ENCODE data around the gene PBOV1. TPM values are rescaled to one million over a fixed set of nuclear protein-coding genes. Genes with fewer than 3 reads are reported as not detected.
"Not testable (repeated sequence)": the region's sequence is repeated elsewhere in the genome, so short reads cannot be mapped to it uniquely, and the experiment has no call there.

PBOV1 gene
- total RNA-seq, 2 donors from 2014 or later: not detected

DNA sequence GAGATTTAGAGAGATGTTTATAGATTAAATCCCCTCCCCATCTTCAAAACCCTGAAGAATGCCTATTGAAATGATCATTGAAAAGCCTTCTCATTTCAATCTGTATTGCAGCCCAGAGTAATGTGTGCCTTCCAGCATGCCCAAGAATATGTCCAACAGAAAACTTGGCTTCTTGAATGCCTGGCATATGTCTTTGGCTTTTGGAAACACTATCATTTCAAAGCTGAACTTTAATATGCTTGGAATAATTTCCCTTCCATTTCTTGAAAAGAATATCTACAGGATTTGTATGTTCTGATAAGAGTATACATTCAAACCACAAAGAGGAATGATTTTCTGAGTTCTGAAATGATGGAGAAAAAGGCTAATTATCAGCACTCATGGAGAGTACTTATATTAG, 11.9 kb upstream of the PBOV1 start:
- H3K4me3 Mint-ChIP-seq: no peak overlapping the region
- no peaks in the 10 kb centered on the region for H3K9me3 Mint-ChIP-seq
- H3K36me3 Mint-ChIP-seq (ENCODE audit: low read depth): no peaks in the 10 kb centered on the region
- no peak overlapping the region for H3K27ac Mint-ChIP-seq
- peaks cover 28% of the 10 kb centered on the region for H3K27me3 Mint-ChIP-seq
- H3K4me1 Mint-ChIP-seq: no peaks in the 10 kb centered on the region
- ATAC-seq (replicated peaks): no peak

DNA sequence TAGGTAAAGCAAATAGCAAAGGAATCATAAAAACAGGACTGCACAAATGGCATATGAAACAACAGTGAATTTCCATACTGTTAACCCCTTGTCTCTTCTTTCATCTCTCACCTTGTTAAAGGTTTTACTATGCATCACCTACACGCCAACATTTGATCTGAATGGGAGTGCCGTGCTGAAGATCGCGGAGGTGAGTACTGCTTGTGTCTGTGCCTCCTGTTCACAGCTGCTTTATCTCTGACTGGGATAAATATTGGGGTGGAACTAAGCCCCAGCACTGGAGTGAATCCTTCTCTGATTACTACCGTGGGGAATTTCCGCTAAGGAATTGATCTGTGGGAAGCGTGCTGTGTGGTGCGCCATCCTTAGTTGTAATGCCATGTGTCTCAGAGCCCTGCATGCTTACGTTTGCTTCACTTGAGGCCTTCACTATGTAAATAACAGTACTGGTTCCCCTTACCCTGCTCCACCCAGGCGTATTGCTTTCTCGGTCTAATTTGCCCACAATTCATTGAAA, 11.4 kb upstream of the PBOV1 start:
- ATAC-seq (replicated peaks): no peak
- peaks cover 26% of the 10 kb centered on the region for H3K27me3 Mint-ChIP-seq
- H3K4me1 Mint-ChIP-seq: no peaks in the 10 kb centered on the region
- H3K27ac Mint-ChIP-seq: no peak overlapping the region
- H3K9me3 Mint-ChIP-seq: no peaks in the 10 kb centered on the region
- H3K4me3 Mint-ChIP-seq: no peak overlapping the region
- H3K36me3 Mint-ChIP-seq (ENCODE audit: low read depth): no peaks in the 10 kb centered on the region

- H3K36me3 Mint-ChIP-seq (ENCODE audit: low read depth): no peaks in the 10 kb centered on the region
- ATAC-seq (replicated peaks): no peak
- H3K27ac Mint-ChIP-seq: no peak overlapping the region
- H3K4me1 Mint-ChIP-seq: no peaks in the 10 kb centered on the region
- H3K4me3 Mint-ChIP-seq: no peak overlapping the region
- no peaks in the 10 kb centered on the region for H3K9me3 Mint-ChIP-seq
- peaks cover 23% of the 10 kb centered on the region for H3K27me3 Mint-ChIP-seq
Observed at GRCh38 chr6:138229072-138229471, 10.8 kb upstream of the PBOV1 start.

DNA sequence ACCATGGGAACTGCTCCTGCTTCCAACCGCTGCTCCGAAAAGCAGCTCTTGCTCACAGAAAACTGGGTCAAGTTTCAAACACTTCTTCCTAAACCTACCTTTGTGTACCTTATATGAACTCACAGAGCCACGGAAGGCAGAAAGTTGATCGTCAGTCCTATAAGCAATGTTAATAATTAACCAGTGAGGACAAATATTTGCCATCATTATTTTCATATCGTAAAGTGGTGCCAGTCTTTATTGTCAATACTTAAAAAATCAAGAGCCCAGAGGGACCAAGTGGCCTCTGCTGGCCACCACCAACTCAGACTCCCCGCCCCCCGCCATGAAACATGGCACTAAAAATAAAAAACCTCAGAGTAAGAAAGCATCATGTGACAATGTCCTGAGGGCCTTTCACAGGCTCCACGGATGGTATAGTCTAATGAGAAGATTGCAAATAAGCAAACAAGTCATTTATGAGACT, 9.1 kb upstream of the PBOV1 start:
- no peak for ATAC-seq (replicated peaks)
- no peaks in the 10 kb centered on the region for H3K9me3 Mint-ChIP-seq
- H3K4me1 Mint-ChIP-seq: no peaks in the 10 kb centered on the region
- no peak overlapping the region for H3K27ac Mint-ChIP-seq
- H3K36me3 Mint-ChIP-seq (ENCODE audit: low read depth): no peaks in the 10 kb centered on the region
- H3K4me3 Mint-ChIP-seq: no peak overlapping the region
- H3K27me3 Mint-ChIP-seq: peaks cover 15% of the 10 kb centered on the region

DNA sequence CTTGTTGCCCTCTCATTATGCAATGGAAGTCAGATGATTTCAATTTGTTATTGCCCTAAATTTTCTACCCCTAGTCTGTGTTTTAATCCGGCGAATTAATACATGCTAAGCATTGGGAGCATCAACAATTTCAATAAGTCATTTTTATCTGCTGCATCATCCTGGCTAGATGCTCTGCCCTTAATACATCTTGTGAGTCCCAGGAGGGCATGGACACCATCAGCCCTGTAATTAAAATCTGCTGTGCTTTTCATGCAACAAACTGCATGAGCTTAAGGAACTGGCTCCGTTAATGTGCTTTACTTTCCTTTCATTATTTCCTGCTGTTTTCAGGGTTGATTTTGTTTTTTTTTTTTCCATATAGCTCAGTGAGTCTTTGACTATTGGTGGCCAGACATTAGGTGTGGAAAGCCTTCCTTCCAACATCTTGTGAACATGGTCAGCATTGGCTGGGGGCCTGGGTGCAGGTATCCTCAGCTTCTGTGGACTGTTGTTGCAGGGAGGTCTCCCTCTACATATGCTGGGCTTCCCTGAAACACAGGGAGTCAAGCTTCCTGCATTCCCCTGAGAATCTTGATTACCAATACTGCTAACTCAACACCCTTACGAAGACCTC, 8.5 kb upstream of the PBOV1 start:
- no peak for ATAC-seq (replicated peaks)
- Mint-ChIP-seq H3K9me3 (no peaks in the 10 kb centered on the region), H3K27ac (no peak overlapping the region), H3K36me3 (ENCODE audit: low read depth) (no peaks in the 10 kb centered on the region), H3K27me3 (peaks cover 15% of the 10 kb centered on the region), H3K4me3 (no peak overlapping the region), H3K4me1 (no peaks in the 10 kb centered on the region)

DNA sequence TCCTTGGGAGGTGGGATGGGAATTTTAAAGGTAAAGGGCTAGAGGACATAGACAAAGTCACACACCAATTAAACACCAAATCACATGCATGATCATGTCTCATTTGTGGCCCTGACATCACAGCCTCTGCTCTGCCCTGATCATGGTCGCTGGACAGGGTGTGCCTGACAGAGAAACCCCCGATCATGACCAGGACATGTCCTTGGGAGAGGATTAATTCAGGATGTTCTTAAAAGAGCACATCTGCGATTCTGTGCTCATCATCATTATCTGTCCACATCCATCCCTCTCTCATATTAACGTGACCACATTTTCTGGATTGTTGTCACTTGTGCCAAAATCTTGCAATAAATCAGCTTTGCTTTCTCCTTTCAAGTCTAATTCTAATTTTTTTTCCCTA, 7.7 kb upstream of the PBOV1 start:
- Mint-ChIP-seq H3K9me3 (no peaks in the 10 kb centered on the region), H3K36me3 (ENCODE audit: low read depth) (no peaks in the 10 kb centered on the region), H3K27me3 (peaks cover 14% of the 10 kb centered on the region), H3K27ac (no peak overlapping the region), H3K4me1 (no peaks in the 10 kb centered on the region), H3K4me3 (no peak overlapping the region)
- no peak for ATAC-seq (replicated peaks)

GRCh38 chr6:138222901-138223546, 4.7 kb upstream of the PBOV1 start:
- H3K4me3 Mint-ChIP-seq: no peak overlapping the region
- no peak overlapping the region for H3K27ac Mint-ChIP-seq
- H3K27me3 Mint-ChIP-seq: peaks cover 16% of the 10 kb centered on the region
- no peaks in the 10 kb centered on the region for H3K36me3 Mint-ChIP-seq (ENCODE audit: low read depth)
- no peak for ATAC-seq (replicated peaks)
- H3K9me3 Mint-ChIP-seq: no peaks in the 10 kb centered on the region
- H3K4me1 Mint-ChIP-seq: no peaks in the 10 kb centered on the region

DNA sequence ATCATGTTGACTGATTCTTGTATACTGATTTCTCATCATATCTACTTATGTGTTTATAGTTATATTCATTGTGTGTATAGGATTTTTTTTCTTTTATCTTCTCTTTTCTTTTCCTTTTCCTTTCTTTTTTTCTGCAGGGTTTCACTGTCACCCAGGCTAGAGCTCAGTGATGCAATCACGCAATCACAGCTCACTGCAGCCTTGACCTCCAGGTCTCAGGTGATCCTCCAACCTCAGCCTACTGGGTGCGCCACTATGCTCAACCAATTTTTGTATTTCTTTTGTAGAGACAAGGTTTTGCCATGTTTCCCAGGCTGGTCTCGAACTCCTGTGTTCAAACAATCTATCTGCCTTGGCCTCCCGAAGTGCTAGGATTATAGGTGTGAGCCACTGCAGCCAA, 1.6 kb upstream of the PBOV1 start:
- H3K4me1 Mint-ChIP-seq: no peaks in the 10 kb centered on the region

DNA sequence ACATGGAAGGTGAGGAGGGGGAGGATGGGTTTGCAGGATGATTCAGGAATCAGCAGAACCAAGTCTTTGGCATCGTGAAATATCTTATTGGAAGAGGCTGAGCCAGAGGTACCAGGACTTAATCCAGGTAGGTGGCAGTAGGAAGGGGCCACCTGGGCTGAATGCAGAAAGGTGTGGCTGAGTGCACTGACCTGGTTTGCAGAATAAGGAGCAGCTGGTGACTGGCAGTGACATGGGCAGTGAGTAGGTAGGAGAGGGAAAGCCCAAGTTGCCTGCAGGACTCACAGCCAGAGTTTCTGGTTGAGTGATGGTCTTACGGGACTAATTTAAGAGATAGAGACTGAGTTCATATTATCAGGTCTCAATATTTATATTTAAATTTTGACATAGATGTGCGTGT, 1.1 kb upstream of the PBOV1 start:
- peaks cover 29% of the 10 kb centered on the region for H3K27me3 Mint-ChIP-seq
- H3K9me3 Mint-ChIP-seq: no peaks in the 10 kb centered on the region
- no peaks in the 10 kb centered on the region for H3K36me3 Mint-ChIP-seq (ENCODE audit: low read depth)
- no peak overlapping the region for H3K4me3 Mint-ChIP-seq
- H3K27ac Mint-ChIP-seq: no peak overlapping the region
- no peak for ATAC-seq (replicated peaks)
- no peaks in the 10 kb centered on the region for H3K4me1 Mint-ChIP-seq

More for the DNA sequence above, 1.6 kb upstream of the PBOV1 start:
- H3K27me3 Mint-ChIP-seq: peaks cover 28% of the 10 kb centered on the region
- H3K4me3 Mint-ChIP-seq: no peak overlapping the region
- no peak overlapping the region for H3K27ac Mint-ChIP-seq
- no peaks in the 10 kb centered on the region for H3K36me3 Mint-ChIP-seq (ENCODE audit: low read depth)
- ATAC-seq (replicated peaks): no peak
- no peaks in the 10 kb centered on the region for H3K9me3 Mint-ChIP-seq

- H3K27me3 Mint-ChIP-seq: peaks cover 29% of the 10 kb centered on the region
- no peaks in the 10 kb centered on the region for H3K36me3 Mint-ChIP-seq (ENCODE audit: low read depth)
- H3K4me1 Mint-ChIP-seq: no peaks in the 10 kb centered on the region
- ATAC-seq (replicated peaks): no peak
- no peak overlapping the region for H3K27ac Mint-ChIP-seq
- no peak overlapping the region for H3K4me3 Mint-ChIP-seq
- no peaks in the 10 kb centered on the region for H3K9me3 Mint-ChIP-seq
Observed at GRCh38 chr6:138215093-138215782, 3.1 kb downstream of the PBOV1 start.

- H3K4me3 Mint-ChIP-seq; H3K27ac Mint-ChIP-seq; H3K4me1 Mint-ChIP-seq; ATAC-seq (replicated peaks); H3K9me3 Mint-ChIP-seq; H3K36me3 Mint-ChIP-seq (ENCODE audit: low read depth): not testable (repeated sequence)
- peaks cover 27% of the 10 kb centered on the region for H3K27me3 Mint-ChIP-seq
Observed at GRCh38 chr6:138212530-138212929, 5.8 kb downstream of the PBOV1 start.

GRCh38 chr6:138211601-138212000, 6.7 kb downstream of the PBOV1 start:
- H3K27me3 Mint-ChIP-seq: peaks cover 24% of the 10 kb centered on the region
- H3K4me3 Mint-ChIP-seq: no peak overlapping the region
- no peak for ATAC-seq (replicated peaks)
- no peak overlapping the region for H3K27ac Mint-ChIP-seq
- H3K36me3 Mint-ChIP-seq (ENCODE audit: low read depth): no peaks in the 10 kb centered on the region
- no peaks in the 10 kb centered on the region for H3K9me3 Mint-ChIP-seq
- no peaks in the 10 kb centered on the region for H3K4me1 Mint-ChIP-seq

DNA sequence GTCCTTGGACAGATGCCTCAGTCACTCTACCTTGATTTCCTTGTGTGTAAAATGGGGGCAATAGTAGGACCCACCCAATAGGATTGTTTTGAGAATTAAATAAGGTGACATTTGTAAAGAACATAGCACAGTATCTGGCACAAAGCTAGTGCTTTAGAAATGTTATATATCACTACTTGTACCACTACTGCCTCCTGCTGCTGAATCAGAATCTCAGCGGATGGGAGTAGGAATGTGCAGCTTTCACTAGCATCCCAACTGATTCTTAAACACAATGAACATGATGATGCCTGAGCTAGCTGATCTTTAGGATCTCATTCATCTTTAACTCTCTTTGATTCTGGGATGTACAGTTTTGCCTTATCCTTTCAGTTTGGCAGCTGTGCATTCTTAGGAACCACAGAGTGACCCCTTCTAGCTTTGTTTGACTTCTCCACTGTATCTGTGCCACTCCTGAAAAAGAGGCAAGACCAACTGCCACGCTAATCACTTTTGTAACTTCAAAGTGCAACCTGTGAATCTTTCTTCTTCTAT, 7.2 kb downstream of the PBOV1 start:
- no peaks in the 10 kb centered on the region for H3K36me3 Mint-ChIP-seq (ENCODE audit: low read depth)
- peaks cover 21% of the 10 kb centered on the region for H3K27me3 Mint-ChIP-seq
- no peak overlapping the region for H3K27ac Mint-ChIP-seq
- H3K9me3 Mint-ChIP-seq: no peaks in the 10 kb centered on the region
- ATAC-seq (replicated peaks): no peak
- H3K4me1 Mint-ChIP-seq: no peaks in the 10 kb centered on the region
- H3K4me3 Mint-ChIP-seq: no peak overlapping the region

DNA sequence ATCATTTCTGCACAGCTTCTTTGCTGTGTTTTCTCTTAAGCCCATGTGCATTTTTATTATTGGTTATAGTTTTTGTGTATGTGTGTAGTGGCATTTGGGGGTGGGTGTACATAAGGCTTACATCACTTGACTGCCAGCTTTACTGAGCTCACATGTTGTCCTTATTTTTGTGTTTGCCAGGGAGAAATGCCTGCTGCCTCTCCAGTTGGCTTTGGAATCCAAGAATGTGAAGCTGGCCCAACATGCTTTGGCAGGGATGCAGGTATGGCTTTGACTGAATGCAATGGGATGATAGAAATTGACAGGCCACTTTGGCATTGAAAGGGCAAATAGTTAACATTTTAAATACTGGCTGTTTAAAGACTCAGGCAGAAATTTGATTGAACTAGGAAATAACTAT, 11.4 kb downstream of the PBOV1 start:
- Mint-ChIP-seq H3K27ac (no peak overlapping the region), H3K27me3 (peaks cover 20% of the 10 kb centered on the region), H3K9me3 (no peaks in the 10 kb centered on the region), H3K4me1 (no peaks in the 10 kb centered on the region), H3K36me3 (ENCODE audit: low read depth) (no peaks in the 10 kb centered on the region), H3K4me3 (no peak overlapping the region)
- no peak for ATAC-seq (replicated peaks)
